Smooth muscle cell (in vitro differentiated cells): Measurements from ENCODE around the gene IL21R. TPM values are rescaled to one million over a fixed set of nuclear protein-coding genes. Genes with fewer than 3 reads are reported as not detected.
"Not testable (repeated sequence)": the region's sequence is repeated elsewhere in the genome, so short reads cannot be mapped to it uniquely, and the experiment has no call there.

Experiments used
- DNase-seq: peaks from one replicate; lab custom pipeline; 2025; ENCODE audit not compliant: unreplicated experiment; lab: John Stamatoyannopoulos, UW
- H2AFZ ChIP-seq: fragments of 200-600 bp; sonication (generic); 2 replicates; pipeline ENCODE4 v1.6.0; 2016; ENCODE audit warnings: antibody characterized with exemption, low read depth, mild to moderate bottlenecking
- H3F3A ChIP-seq: fragments of 200-600 bp; sonication (generic); 2 replicates; pipeline ENCODE4 v1.6.0; 2017; ENCODE audit warnings: antibody characterized with exemption, low read depth
- H3K27ac ChIP-seq: fragments of 200-600 bp; sonication (generic); 2 replicates; pipeline ENCODE4 v1.5.1; 2016; ENCODE audit warnings: low read depth, mild to moderate bottlenecking
- H3K27me3 ChIP-seq: fragments of 200-600 bp; sonication (generic); 2 replicates; pipeline ENCODE4 v1.6.1; 2016; ENCODE audit warnings: low read depth, mild to moderate bottlenecking
- H3K36me3 ChIP-seq: fragments of 200-600 bp; sonication (generic); 2 replicates; pipeline ENCODE4 v1.5.1; 2016; ENCODE audit warnings: low read depth
- H3K4me1 ChIP-seq: fragments of 200-600 bp; sonication (generic); 2 replicates; pipeline ENCODE4 v1.5.1; 2016; ENCODE audit warnings: low read depth
- H3K4me2 ChIP-seq: fragments of 200-600 bp; sonication (generic); 2 replicates; pipeline ENCODE4 v1.6.0; 2016; ENCODE audit warnings: mild to moderate bottlenecking
- H3K4me3 ChIP-seq: fragments of 200-600 bp; sonication (generic); 2 replicates; pipeline ENCODE4 v1.5.1; 2016; ENCODE audit warnings: mild to moderate bottlenecking
- H3K79me2 ChIP-seq: fragments of 200-600 bp; sonication (generic); 2 replicates; pipeline ENCODE4 v1.6.0; 2016; ENCODE audit warnings: low read depth, mild to moderate bottlenecking
- H3K9ac ChIP-seq: fragments of 200-600 bp; sonication (generic); 2 replicates; pipeline ENCODE4 v1.6.0; 2016; ENCODE audit warnings: low read depth
- H3K9me3 ChIP-seq: fragments of 200-600 bp; sonication (generic); replicated peaks from 2 replicates; pipeline ENCODE4 v1.5.1; 2016; ENCODE audit warnings: low read depth
- H4K20me1 ChIP-seq: fragments of 200-600 bp; sonication (generic); 2 replicates; pipeline ENCODE4 v1.6.0; 2016; ENCODE audit warnings: low read depth
- CTCF ChIP-seq: fragments of 200-600 bp; sonication (generic); IDR thresholded peaks from 2 replicates; pipeline ENCODE4 v1.5.1; 2017; ENCODE audit warnings: borderline replicate concordance, mild to moderate bottlenecking, antibody characterized with exemption; ENCODE audit not compliant: insufficient read depth, poor library complexity, severe bottlenecking
- WGBS: methylation state at CpG from one replicate; pipeline ENCODE4 v1.1.7; 2016; ENCODE audit warnings: low lambda C conversion rate; 5-methylcytosine and 5-hydroxymethylcytosine counted together
- polyA plus RNA-seq: library from polyadenylated mRNA; unstranded; fragments of >200 nt; fragmentation: Nextera tagmentation; extraction: Ambion mirVana; gene quantifications from 2 replicates; pipeline ENCODE4 v1.2.1, GENCODE V29; 2016
- total RNA-seq: library from RNA; depleted of rRNA; stranded (reverse); fragments of >200 nt; gene quantifications from 2 replicates; pipeline ENCODE4 v1.2.3, GENCODE V29; 2014

Gene IL21R
- total and polyA plus RNA-seq, 2 experiments from 2014 or later: not detected

DNA sequence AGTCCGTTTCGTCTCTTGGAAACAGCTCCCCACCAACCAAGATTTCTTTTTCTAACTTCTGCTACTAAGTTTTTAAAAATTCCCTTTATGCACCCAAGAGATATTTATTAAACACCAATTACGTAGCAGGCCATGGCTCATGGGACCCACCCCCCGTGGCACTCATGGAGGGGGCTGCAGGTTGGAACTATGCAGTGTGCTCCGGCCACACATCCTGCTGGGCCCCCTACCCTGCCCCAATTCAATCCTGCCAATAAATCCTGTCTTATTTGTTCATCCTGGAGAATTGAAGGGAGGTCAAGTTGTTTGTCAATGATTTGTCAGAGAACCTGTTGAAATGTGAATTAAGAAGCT, 48.2 kb downstream of the IL21R start:
- H3K4me3 ChIP-seq: no peak overlapping the region
- TF ChIP-seq CTCF: no peak
- no peaks in the 10 kb centered on the region for H3K36me3 ChIP-seq
- H3K9ac ChIP-seq: no peak overlapping the region
- no peaks in the 10 kb centered on the region for H3K79me2 ChIP-seq
- WGBS: 86% methylated on average over 5 of the region's 5 CpGs
- DNase-seq: no peak
- H3K4me2 ChIP-seq: no peak overlapping the region
- H3K4me1 ChIP-seq: no peaks in the 10 kb centered on the region
- no peaks in the 10 kb centered on the region for H4K20me1 ChIP-seq
- no peaks in the 10 kb centered on the region for H3K9me3 ChIP-seq
- H3K27ac ChIP-seq: no peak overlapping the region
- H3K27me3 ChIP-seq: no peaks in the 10 kb centered on the region
- no peaks in the 10 kb centered on the region for H3F3A ChIP-seq
- no peak overlapping the region for H2AFZ ChIP-seq

GRCh38 chr16:27452569-27453493, 50.9 kb downstream of the IL21R start:
- 80% methylated on average over 16 of the region's 16 CpGs for WGBS
- Histone ChIP-seq H4K20me1 (no peaks in the 10 kb centered on the region), H3K9ac (no peak overlapping the region), H3F3A (no peaks in the 10 kb centered on the region), H3K4me3 (no peak overlapping the region), H3K27ac (no peak overlapping the region), H2AFZ (no peak overlapping the region), H3K9me3 (no peaks in the 10 kb centered on the region), H3K4me1 (no peaks in the 10 kb centered on the region), H3K27me3 (no peaks in the 10 kb centered on the region), H3K79me2 (no peaks in the 10 kb centered on the region), H3K36me3 (no peaks in the 10 kb centered on the region), H3K4me2 (no peak overlapping the region)
- no peak for TF ChIP-seq CTCF
- DNase-seq: no peak

GRCh38 chr16:27453494-27453825, 51.5 kb downstream of the IL21R start:
- no peaks in the 10 kb centered on the region for H3K79me2 ChIP-seq
- H3K9me3 ChIP-seq: no peaks in the 10 kb centered on the region
- no peak overlapping the region for H3K27ac ChIP-seq
- DNase-seq: no peak
- no peak for TF ChIP-seq CTCF
- H2AFZ ChIP-seq: no peak overlapping the region
- H3K4me3 ChIP-seq: no peak overlapping the region
- H3K4me2 ChIP-seq: no peak overlapping the region
- no peak overlapping the region for H3K9ac ChIP-seq
- WGBS: 93% methylated on average over 3 of the region's 3 CpGs
- H3K27me3 ChIP-seq: no peaks in the 10 kb centered on the region
- no peaks in the 10 kb centered on the region for H3K36me3 ChIP-seq
- H3K4me1 ChIP-seq: no peaks in the 10 kb centered on the region
- H3F3A ChIP-seq: no peaks in the 10 kb centered on the region
- no peaks in the 10 kb centered on the region for H4K20me1 ChIP-seq

DNA sequence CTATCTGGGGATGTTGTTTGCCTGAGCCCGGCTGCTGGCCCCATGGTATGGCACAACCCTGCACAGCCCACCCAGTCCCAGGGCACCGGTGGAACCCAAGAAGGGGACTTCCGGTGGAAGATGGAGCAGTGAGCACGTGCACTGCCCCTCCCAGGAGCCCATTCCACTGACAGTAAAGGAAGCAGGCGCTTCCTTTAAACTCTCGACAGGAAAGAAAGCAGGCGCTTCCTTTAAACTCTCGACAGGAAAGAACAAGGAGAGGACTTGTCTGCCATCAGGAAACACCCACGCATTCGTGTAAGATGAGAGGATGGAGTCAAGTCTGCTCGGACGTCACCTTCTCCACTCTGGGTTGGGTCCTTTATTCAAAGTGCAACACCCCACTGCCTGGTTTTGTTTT, 53.7 kb downstream of the IL21R start:
- Histone ChIP-seq H3K9me3 (no peaks in the 10 kb centered on the region), H3K4me3 (no peak overlapping the region), H3K4me1 (no peaks in the 10 kb centered on the region), H3K36me3 (no peaks in the 10 kb centered on the region), H3K9ac (no peak overlapping the region), H3K4me2 (no peak overlapping the region), H3F3A (no peaks in the 10 kb centered on the region), H2AFZ (no peak overlapping the region), H3K27me3 (no peaks in the 10 kb centered on the region), H3K27ac (no peak overlapping the region), H3K79me2 (no peaks in the 10 kb centered on the region), H4K20me1 (no peaks in the 10 kb centered on the region)
- 70% methylated on average over 12 of the region's 12 CpGs for WGBS
- no peak for DNase-seq
- TF ChIP-seq CTCF: no peak

DNA sequence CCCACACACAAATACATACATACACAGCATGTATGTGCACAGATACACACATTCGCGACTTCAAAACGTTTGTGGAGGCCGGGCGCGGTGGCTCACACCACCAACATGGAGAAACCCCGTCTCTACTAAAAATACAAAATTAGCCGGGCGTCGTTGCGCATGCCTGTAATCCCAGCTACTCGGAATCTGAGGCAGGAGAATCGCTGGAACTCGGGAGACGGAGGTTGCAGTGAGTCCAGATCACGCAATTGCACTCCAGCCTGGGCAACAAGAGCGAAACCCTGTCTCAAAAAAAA, 55.6 kb downstream of the IL21R start:
- not testable (repeated sequence) for H3K4me1 ChIP-seq, H3K9me3 ChIP-seq, DNase-seq, H3K79me2 ChIP-seq, H3K27me3 ChIP-seq, H3K27ac ChIP-seq, H3F3A ChIP-seq, H3K4me3 ChIP-seq, H3K9ac ChIP-seq, H4K20me1 ChIP-seq, H2AFZ ChIP-seq, H3K36me3 ChIP-seq, H3K4me2 ChIP-seq
- 83% methylated on average over 17 of the region's 17 CpGs for WGBS
